Esophagus squamous epithelium (tissue), 5 donors: ENCODE results near the gene B3GALT4. TPM values are rescaled to one million over a fixed set of nuclear protein-coding genes. Genes with fewer than 3 reads are reported as not detected.
"Not testable (repeated sequence)": the region's sequence is repeated elsewhere in the genome, so short reads cannot be mapped to it uniquely, and the experiment has no call there.

ENCODE experiments used
- DNase-seq: peaks from one replicate; lab custom pipeline; 2025; lab: John Stamatoyannopoulos, UW
- H3K27ac ChIP-seq, 4 donors: fragments of 200-600 bp; sonication (generic); one replicate each; pipeline ENCODE4 v1.5.1; 2016 to 2019; ENCODE audit warnings: mild to moderate bottlenecking in 1 of 4
- H3K27me3 ChIP-seq, 4 donors: fragments of 200-600 bp; sonication (generic); 1 replicate in 3 of 4; 2 replicates in 1 of 4; pipeline versions ENCODE4 v1.5.1 to v1.6.0; 2017 to 2021; ENCODE audit warnings: antibody characterized with exemption in 1 of 4
- H3K36me3 ChIP-seq, 3 donors: fragments of 200-600 bp; sonication (generic); one replicate each; pipeline ENCODE4 v1.5.1; 2016 to 2019
- H3K4me1 ChIP-seq, 3 donors: fragments of 200-600 bp; sonication (generic); one replicate each; pipeline ENCODE4 v1.5.1; 2017 to 2019
- H3K4me3 ChIP-seq, 4 donors: fragments of 200-600 bp; sonication (generic); 1 replicate in 3 of 4; 2 replicates in 1 of 4; pipeline ENCODE4 v1.5.1; 2016 to 2019; ENCODE audit warnings: mild to moderate bottlenecking in 2 of 4, moderate library complexity in 1 of 4
- H3K9me3 ChIP-seq, 3 donors: fragments of 200-600 bp; sonication (generic); one replicate each; pipeline ENCODE4 v1.5.1; 2016 to 2019
- CTCF ChIP-seq, 6 experiments: fragments of 450-650 bp in 4 of 6; fragments of 200-600 bp in 2 of 6; sonication (generic) in 2 of 6; IDR thresholded peaks; one replicate each; pipeline ENCODE4 v1.5.1; 2016 to 2019; ENCODE audit warnings: antibody characterized with exemption in 6 of 6, mild to moderate bottlenecking in 4 of 6, moderate library complexity in 4 of 6
- POLR2A ChIP-seq, 4 donors: fragments of 450-650 bp; IDR thresholded peaks; one replicate each; pipeline ENCODE4 v1.6.1; 2017; ENCODE audit warnings: antibody characterized with exemption in 4 of 4, mild to moderate bottlenecking in 4 of 4, moderate library complexity in 3 of 4
- WGBS, 2 donors: methylation state at CpG; one replicate each; pipeline ENCODE4 v1.1.5; 2018; 5-methylcytosine and 5-hydroxymethylcytosine counted together
- intact Hi-C: fragments of 100-400 bp; cut with DNase I; formaldehyde crosslinking; loops from one replicate; pipeline ENCODE4 v1.15.0; 2022
- total RNA-seq, 4 donors: library from RNA; depleted of rRNA; stranded (reverse); fragments of >200 nt; gene quantifications; one replicate each; pipeline ENCODE4 v1.1.0, GENCODE V29; 2016
- donor health status: DM: yes; HTN: yes; CAD: no.

Gene B3GALT4
- total RNA-seq, 4 donors from 2014 or later = 9.4 to 31.1 (median 15.0) TPM

GRCh38 chr6:33252759-33253158 lies 24.2 kb upstream of the B3GALT4 start:
- no peak for TF ChIP-seq POLR2A (IDR thresholded peaks at IDR 0.05)
- TF ChIP-seq CTCF (IDR thresholded peaks at IDR 0.05) = no peak
- H3K4me1 ChIP-seq = peaks cover 13 to 30% (median 23%) of the 10 kb centered on the region in 3 donors
- no peaks in the 10 kb centered on the region for H3K9me3 ChIP-seq
- intact Hi-C loops = no loop called here
- DNase-seq = no peak
- H3K36me3 ChIP-seq = peaks cover 0 to 29% (median 0%) of the 10 kb centered on the region in 3 donors
- no peak overlapping the region for H3K4me3 ChIP-seq
- no peak overlapping the region for H3K27ac ChIP-seq
- H3K27me3 ChIP-seq = no peaks in the 10 kb centered on the region

GRCh38 chr6:33254591-33254990 lies 22.3 kb upstream of the B3GALT4 start:
- H3K9me3 ChIP-seq = no peaks in the 10 kb centered on the region
- no peak overlapping the region for H3K27ac ChIP-seq
- no peaks in the 10 kb centered on the region for H3K27me3 ChIP-seq
- peaks cover 13 to 15% (median 13%) of the 10 kb centered on the region in 3 donors for H3K4me1 ChIP-seq
- peaks cover 0 to 45% (median 0%) of the 10 kb centered on the region in 3 donors for H3K36me3 ChIP-seq
- WGBS, 2 donors = 74 to 85% methylated on average over 4 of the region's 4 CpGs
- H3K4me3 ChIP-seq = no peak overlapping the region
- intact Hi-C loops = no loop called here
- DNase-seq = no peak
- TF ChIP-seq CTCF (IDR thresholded peaks at IDR 0.05) (no peak), POLR2A (IDR thresholded peaks at IDR 0.05) (no peak)

GRCh38 chr6:33259032-33259431 lies 17.9 kb upstream of the B3GALT4 start:
- peaks cover 0 to 14% (median 4%) of the 10 kb centered on the region in 3 donors for H3K4me1 ChIP-seq
- H3K36me3 ChIP-seq = peaks cover 0 to 65% (median 6%) of the 10 kb centered on the region in 3 donors
- H3K4me3 ChIP-seq = no peak overlapping the region
- WGBS, 2 donors = 76 to 79% methylated on average over 5 of the region's 5 CpGs
- TF ChIP-seq CTCF (IDR thresholded peaks at IDR 0.05) (no peak), POLR2A (IDR thresholded peaks at IDR 0.05) (no peak)
- DNase-seq = no peak
- intact Hi-C loops = no loop called here
- H3K27me3 ChIP-seq = no peaks in the 10 kb centered on the region
- no peaks in the 10 kb centered on the region for H3K9me3 ChIP-seq
- H3K27ac ChIP-seq = no peak overlapping the region

- WGBS, 2 donors = 92 to 98% methylated on average over 3 of the region's 3 CpGs
- H3K4me3 ChIP-seq, H3K27ac ChIP-seq, H3K9me3 ChIP-seq, H3K27me3 ChIP-seq, DNase-seq, intact Hi-C loops: not testable (repeated sequence)
- Histone ChIP-seq H3K36me3 (peaks cover 7 to 92% (median 29%) of the 10 kb centered on the region in 3 donors), H3K4me1 (peaks cover 0 to 26% (median 4%) of the 10 kb centered on the region in 3 donors)
Observed at GRCh38 chr6:33262490-33262889, 14.4 kb upstream of the B3GALT4 start.

GRCh38 chr6:33264015-33264414 lies 12.9 kb upstream of the B3GALT4 start:
- Histone ChIP-seq H3K27ac (no peak overlapping the region), H3K4me1 (peaks cover 0 to 26% (median 4%) of the 10 kb centered on the region in 3 donors), H3K9me3 (no peaks in the 10 kb centered on the region), H3K27me3 (no peaks in the 10 kb centered on the region), H3K36me3 (peaks cover 10 to 94% (median 38%) of the 10 kb centered on the region in 3 donors), H3K4me3 (no peak overlapping the region)
- no peak for DNase-seq
- intact Hi-C loops = no loop called here
- TF ChIP-seq CTCF (IDR thresholded peaks at IDR 0.05) (no peak), POLR2A (IDR thresholded peaks at IDR 0.05) (no peak)
- WGBS, 2 donors = 81 to 90% methylated on average over 5 of the region's 7 CpGs

- peaks cover 11 to 67% (median 43%) of the 10 kb centered on the region in 3 donors for H3K36me3 ChIP-seq
- H3K9me3 ChIP-seq = no peaks in the 10 kb centered on the region
- peak overlapping the region; percentile 75 to 91 (median 80) for H3K4me3 ChIP-seq
- TF ChIP-seq POLR2A (IDR thresholded peaks at IDR 0.05) (no peak), CTCF (IDR thresholded peaks at IDR 0.05) (peak in 1 of 6 experiments; percentile 15)
- intact Hi-C loops = no loop called here
- H3K27me3 ChIP-seq = no peaks in the 10 kb centered on the region
- no peak for DNase-seq
- 0 to 2% methylated on average over 4 to 7 of the region's 7 CpGs for whole genome bisulfite sequencing, 2 donors
- peaks cover 13 to 66% (median 45%) of the 10 kb centered on the region in 3 donors for H3K4me1 ChIP-seq
- H3K27ac ChIP-seq = peak overlapping the region; percentile 92 to 98 (median 96)
Observed at GRCh38 chr6:33271117-33271467, 5.8 kb upstream of the B3GALT4 start.
